ENCODE measurements around the gene MRPS15. TPM values are rescaled to one million over a fixed set of nuclear protein-coding genes. Genes with fewer than 3 reads are reported as not detected.

Gene MRPS15
- total RNA-seq, 1 donor from 2014 or later = 30.4 TPM

GRCh38 chr1:36446746-36447145 is 17.4 kb downstream of the MRPS15 start:
- peaks cover 3 to 8% of the 10 kb centered on the region in 2 donors for H3K4me1 ChIP-seq
- intact Hi-C loops (cut with DNase I) = no loop called here
- no peak for TF ChIP-seq CTCF (IDR thresholded peaks at IDR 0.05)
- no peaks in the 10 kb centered on the region for H3K9me3 ChIP-seq
- no peaks in the 10 kb centered on the region for H3K36me3 ChIP-seq
- DNase-seq (ENCODE audit: low spot score in 2 of 2) = no peak
- H3K27me3 ChIP-seq = no peaks in the 10 kb centered on the region
- H3K4me3 ChIP-seq = no peak overlapping the region
- H3K27ac ChIP-seq = no peak overlapping the region

GRCh38 chr1:36446271-36446670 is 17.9 kb downstream of the MRPS15 start:
- Histone ChIP-seq H3K27me3 (no peaks in the 10 kb centered on the region), H3K4me1 (peaks cover 3 to 8% of the 10 kb centered on the region in 2 donors), H3K36me3 (no peaks in the 10 kb centered on the region), H3K9me3 (no peaks in the 10 kb centered on the region), H3K4me3 (no peak overlapping the region), H3K27ac (no peak overlapping the region)
- TF ChIP-seq CTCF (IDR thresholded peaks at IDR 0.05) = no peak
- intact Hi-C loops (cut with DNase I) = no loop called here
- no peak for DNase-seq (ENCODE audit: low spot score in 2 of 2)

- intact Hi-C loops (cut with DNase I) = no loop called here
- TF ChIP-seq CTCF (IDR thresholded peaks at IDR 0.05) = no peak
- no peak overlapping the region for H3K27ac ChIP-seq
- no peaks in the 10 kb centered on the region for H3K27me3 ChIP-seq
- H3K4me3 ChIP-seq = no peak overlapping the region
- no peaks in the 10 kb centered on the region for H3K4me1 ChIP-seq
- no peaks in the 10 kb centered on the region for H3K36me3 ChIP-seq
- H3K9me3 ChIP-seq = no peaks in the 10 kb centered on the region
- no peak for DNase-seq (ENCODE audit: low spot score in 2 of 2)
These were observed 20.9 kb downstream of the MRPS15 start for GRCh38 chr1:36443297-36443696.

- Histone ChIP-seq H3K36me3 (peaks cover 2 to 7% of the 10 kb centered on the region in 2 donors), H3K4me3 (no peak overlapping the region), H3K4me1 (no peaks in the 10 kb centered on the region), H3K27me3 (no peaks in the 10 kb centered on the region), H3K9me3 (no peaks in the 10 kb centered on the region), H3K27ac (no peak overlapping the region)
- DNase-seq (ENCODE audit: low spot score in 2 of 2) = no peak
- intact Hi-C loops (cut with DNase I) = no loop called here
- TF ChIP-seq CTCF (IDR thresholded peaks at IDR 0.05) = no peak
These were observed 21.8 kb downstream of the MRPS15 start for GRCh38 chr1:36442337-36442736.

- Histone ChIP-seq H3K4me1 (no peaks in the 10 kb centered on the region), H3K9me3 (no peaks in the 10 kb centered on the region), H3K4me3 (no peak overlapping the region), H3K36me3 (peaks cover 2 to 9% of the 10 kb centered on the region in 2 donors), H3K27ac (no peak overlapping the region), H3K27me3 (no peaks in the 10 kb centered on the region)
- DNase-seq (ENCODE audit: low spot score in 2 of 2) = no peak
- no peak for TF ChIP-seq CTCF (IDR thresholded peaks at IDR 0.05)
- intact Hi-C loops (cut with DNase I) = no loop called here
These were observed 23.5 kb downstream of the MRPS15 start for GRCh38 chr1:36440646-36441045.

GRCh38 chr1:36440044-36440443 is 24.1 kb downstream of the MRPS15 start:
- H3K27ac ChIP-seq = no peak overlapping the region
- H3K4me1 ChIP-seq = no peaks in the 10 kb centered on the region
- H3K9me3 ChIP-seq = no peaks in the 10 kb centered on the region
- H3K4me3 ChIP-seq = no peak overlapping the region
- H3K36me3 ChIP-seq = peaks cover 2 to 9% of the 10 kb centered on the region in 2 donors
- H3K27me3 ChIP-seq = no peaks in the 10 kb centered on the region
- no peak for TF ChIP-seq CTCF (IDR thresholded peaks at IDR 0.05)
- intact Hi-C loops (cut with DNase I) = no loop called here
- no peak for DNase-seq (ENCODE audit: low spot score in 2 of 2)

Data from ascending aorta (tissue), 2 donors.